Measurements from ENCODE around the gene ITPRID2.
A peak's percentile ranks its signal among the peaks of the same experiment; 100 is the strongest.

Gene ITPRID2

GRCh38 chr2:181891258-181891965 lies at the start of gene ITPRID2:
Gene ITPRID2 (plus strand): TSS chr2:181891730. CDS start chr2:181892067, 337 bp downstream.
- peak; percentile 87 for DNase-seq (ENCODE audit: low spot score)

- no peak for DNase-seq (ENCODE audit: low spot score)
Measured at GRCh38 chr2:181844551-181845290, 46.8 kb upstream of the ITPRID2 start.

GRCh38 chr2:181846399-181847197 lies 44.9 kb upstream of the ITPRID2 start:
- DNase-seq (ENCODE audit: low spot score): no peak

- no peak for DNase-seq (ENCODE audit: low spot score)
Measured at GRCh38 chr2:181847198-181847556, 44.4 kb upstream of the ITPRID2 start.

GRCh38 chr2:181847702-181848101 lies 43.8 kb upstream of the ITPRID2 start:
- no peak for DNase-seq (ENCODE audit: low spot score)

- no peak for DNase-seq (ENCODE audit: low spot score)
Measured at GRCh38 chr2:181848261-181848886, 43.2 kb upstream of the ITPRID2 start.

GRCh38 chr2:181849601-181850000 lies 41.9 kb upstream of the ITPRID2 start:
- DNase-seq (ENCODE audit: low spot score): no peak

- DNase-seq (ENCODE audit: low spot score): no peak
Measured at GRCh38 chr2:181850936-181851560, 40.5 kb upstream of the ITPRID2 start.

GRCh38 chr2:181851726-181852125 lies 39.8 kb upstream of the ITPRID2 start:
- no peak for DNase-seq (ENCODE audit: low spot score)

- DNase-seq (ENCODE audit: low spot score): no peak
Measured at GRCh38 chr2:181853696-181854095, 37.8 kb upstream of the ITPRID2 start.

GRCh38 chr2:181857483-181857882 lies 34.0 kb upstream of the ITPRID2 start:
- peak; percentile 32 for DNase-seq (ENCODE audit: low spot score)

GRCh38 chr2:181858600-181858999 lies 32.9 kb upstream of the ITPRID2 start:
- DNase-seq (ENCODE audit: low spot score): no peak

- DNase-seq (ENCODE audit: low spot score): no peak
Measured at GRCh38 chr2:181859123-181859522, 32.4 kb upstream of the ITPRID2 start.

GRCh38 chr2:181859803-181860202 lies 31.7 kb upstream of the ITPRID2 start:
- DNase-seq (ENCODE audit: low spot score): no peak

GRCh38 chr2:181861379-181861778 lies 30.2 kb upstream of the ITPRID2 start:
- DNase-seq (ENCODE audit: low spot score): no peak

GRCh38 chr2:181862583-181863281 lies 28.8 kb upstream of the ITPRID2 start:
- no peak for DNase-seq (ENCODE audit: low spot score)

GRCh38 chr2:181872178-181872577 lies 19.4 kb upstream of the ITPRID2 start:
- DNase-seq (ENCODE audit: low spot score): no peak

GRCh38 chr2:181876614-181877063 lies 14.9 kb upstream of the ITPRID2 start:
- DNase-seq (ENCODE audit: low spot score): peak; percentile 78

GRCh38 chr2:181877181-181877664 lies 14.3 kb upstream of the ITPRID2 start:
- DNase-seq (ENCODE audit: low spot score): no peak

- DNase-seq (ENCODE audit: low spot score): no peak
Measured at GRCh38 chr2:181878448-181878847, 13.1 kb upstream of the ITPRID2 start.

GRCh38 chr2:181879295-181879694 lies 12.2 kb upstream of the ITPRID2 start:
- DNase-seq (ENCODE audit: low spot score): no peak

All from RKO (cell line).